HG03139 (cell line): ENCODE results near the gene SLC25A5.
"Not testable (repeated sequence)": the region's sequence is repeated elsewhere in the genome, so short reads cannot be mapped to it uniquely, and the experiment has no call there.

Source experiments
- ATAC-seq: cut with Tn5 transposase; IDR thresholded peaks from one replicate; pipeline ENCODE4 v1.9.1; 2021; ENCODE audit not compliant: unreplicated experiment

Gene SLC25A5

DNA sequence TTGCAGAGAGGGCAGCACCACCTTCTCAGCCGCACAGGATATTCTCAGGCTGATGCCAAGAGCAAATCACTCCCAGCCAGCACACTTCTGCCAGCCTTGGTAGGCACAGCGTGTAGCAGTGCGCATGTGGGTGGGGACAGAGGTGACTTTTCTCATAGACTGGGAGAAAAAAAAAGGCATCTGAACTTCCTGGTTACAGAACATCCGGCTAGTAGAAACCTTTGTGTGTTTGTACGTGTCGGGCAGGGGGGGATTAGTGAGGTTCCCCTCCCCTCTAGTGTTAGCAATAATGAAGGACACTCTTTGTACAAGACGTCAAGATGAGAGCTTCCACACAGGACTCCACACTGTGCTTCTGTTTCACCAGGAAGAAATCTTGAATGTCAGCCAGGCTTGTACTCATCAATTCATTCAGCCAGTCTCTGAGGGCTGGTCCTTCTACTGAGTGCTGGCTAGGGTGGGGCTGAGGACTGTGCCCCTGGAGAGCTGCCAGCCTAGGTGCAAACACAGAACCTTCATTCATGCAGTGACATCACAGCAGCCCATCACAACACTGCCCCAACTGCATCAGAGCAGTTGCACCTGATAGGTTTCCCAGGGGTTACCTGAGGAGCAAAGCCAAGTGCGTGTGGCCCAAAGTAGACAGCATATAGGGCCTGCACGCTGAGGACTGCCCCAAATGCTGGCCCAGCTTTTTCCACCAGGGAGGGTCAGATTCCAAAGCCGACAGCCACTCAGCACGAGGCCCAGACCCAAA, 34.7 kb downstream of the SLC25A5 start:
- ATAC-seq = no peak

- ATAC-seq = no peak
Observed at GRCh38 chrX:119503484-119503861, 35.2 kb downstream of the SLC25A5 start.

DNA sequence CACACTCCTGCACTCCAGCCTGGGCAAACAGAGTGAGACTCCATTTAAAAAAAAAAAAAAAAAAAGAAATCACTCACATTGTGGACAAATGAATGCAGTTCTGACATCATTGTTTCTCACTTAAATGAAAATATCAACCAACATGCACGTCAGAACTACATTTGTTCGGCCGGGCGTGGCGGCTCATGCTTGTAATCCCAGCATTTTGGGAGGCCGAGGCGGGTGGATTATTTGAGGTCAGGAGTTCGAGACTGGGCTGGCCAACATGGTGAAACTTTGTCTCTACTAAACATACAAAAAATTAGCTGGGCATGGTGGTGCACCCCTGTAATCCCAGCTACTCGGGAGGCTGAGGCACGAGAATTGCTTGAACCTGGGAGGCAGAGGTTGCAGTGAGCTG, 36.9 kb downstream of the SLC25A5 start:
- ATAC-seq = not testable (repeated sequence)

- no peak for ATAC-seq
Observed at GRCh38 chrX:119505945-119506344, 37.7 kb downstream of the SLC25A5 start.

DNA sequence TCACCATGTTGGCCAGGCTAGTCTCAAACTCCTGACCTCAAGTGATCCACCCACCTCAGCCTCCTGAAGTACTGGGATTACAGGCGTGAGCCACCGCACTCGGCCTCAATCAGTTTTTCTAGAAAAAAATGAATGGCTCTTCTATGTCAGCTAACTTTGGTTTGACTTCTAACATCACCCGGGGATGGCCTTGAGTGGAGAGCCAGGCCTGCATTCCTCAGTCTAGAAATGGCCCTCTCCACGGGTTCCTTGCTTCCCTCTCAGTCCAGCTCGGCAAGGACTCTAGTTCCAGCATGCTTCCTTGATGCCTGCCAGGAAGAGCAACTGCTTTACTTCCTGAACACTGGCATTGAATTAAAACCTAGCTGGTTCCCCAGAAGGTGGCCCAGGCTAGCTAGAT, 39.0 kb downstream of the SLC25A5 start:
- no peak for ATAC-seq

DNA sequence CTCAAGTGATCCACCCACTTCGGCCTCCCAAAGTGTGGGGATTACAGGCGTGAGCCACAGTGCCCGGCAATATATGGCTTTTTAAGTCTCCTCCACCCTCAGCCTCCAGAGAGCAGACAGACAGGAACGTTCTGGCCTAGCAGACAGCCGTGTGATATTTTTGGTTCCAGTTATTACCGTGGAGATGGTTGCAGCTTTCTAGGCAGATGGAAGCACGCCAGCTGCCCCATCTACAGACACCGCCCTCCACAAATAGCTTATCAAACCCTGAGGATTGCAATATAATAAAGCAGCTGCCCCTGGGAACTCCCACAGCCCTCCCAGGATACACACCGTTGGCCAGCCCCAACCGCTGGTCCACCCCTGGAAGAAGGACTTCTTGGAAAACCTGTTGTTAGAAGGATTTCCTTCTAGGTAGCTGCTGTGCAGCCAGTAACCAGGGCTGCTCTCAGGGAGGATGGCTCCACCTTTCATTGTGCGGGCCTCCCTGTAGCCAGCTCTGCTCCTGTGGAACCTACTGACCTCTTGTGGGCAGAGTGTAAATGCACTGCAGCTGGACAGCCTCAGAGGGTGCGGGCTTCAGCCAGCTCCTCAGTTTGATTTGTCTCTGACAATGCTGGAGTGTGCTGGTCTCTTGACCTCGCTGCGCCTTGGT, 44.0 kb downstream of the SLC25A5 start:
- ATAC-seq = peak; percentile 81

- peak; percentile 79 for ATAC-seq
Observed at GRCh38 chrX:119516157-119516702, 48.0 kb downstream of the SLC25A5 start.

DNA sequence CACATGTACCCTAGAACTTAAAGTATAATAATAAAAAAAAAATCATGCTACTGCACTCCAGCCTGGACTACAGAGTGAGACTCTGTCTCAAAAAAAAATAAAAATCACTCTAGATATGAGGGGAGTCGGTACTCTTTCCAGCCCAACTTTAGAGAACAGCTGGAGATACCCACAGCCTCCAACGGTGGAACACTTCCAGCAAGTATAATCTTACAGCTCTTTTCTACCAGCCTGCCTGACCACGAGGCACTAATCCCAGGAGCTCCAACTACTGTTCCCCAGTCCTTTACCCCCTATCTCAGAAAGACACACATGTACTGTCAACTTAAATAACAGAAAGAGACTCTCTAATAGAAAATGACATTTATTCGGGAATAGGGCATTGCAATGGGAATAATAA, 50.1 kb downstream of the SLC25A5 start:
- ATAC-seq = no peak
